CD4-positive, alpha-beta T cell (primary cell): ENCODE data around the gene ZNF268. TPM values are rescaled to one million over a fixed set of nuclear protein-coding genes. Genes with fewer than 3 reads are reported as not detected.

Experiments used
- ATAC-seq: fragments of 200-7000 bp; cut with Tn5 transposase; one replicate; pipeline ENCODE4 v1.10.0; 2022; ENCODE audit warnings: mild to moderate bottlenecking; ENCODE audit not compliant: poor library complexity
- CTCF ChIA-PET: fragments of 350-600 bp; sonication (Branson Sonifier 250); formaldehyde crosslinking; loops from one replicate; lab custom pipeline; 2021; ENCODE audit warnings: antibody characterized with exemption, inconsistent platforms; lab: Charles Lee
- POLR2A ChIA-PET: fragments of 350-600 bp; sonication (Branson Sonifier 250); formaldehyde crosslinking; loops from one replicate; lab custom pipeline; 2021; ENCODE audit warnings: antibody characterized with exemption, inconsistent platforms; lab: Charles Lee
- DNase-seq, 14 experiments: peaks; one replicate each; pipeline ENCODE4 v3.0.0-alpha.2; 2013 to 2020; ENCODE audit warnings: mixed read lengths in 2 of 14
- H3K27ac ChIP-seq, 2 donors: one replicate each; pipeline versions ENCODE4 v1.5.1 to v1.7.0; 2013; ENCODE audit warnings: low read length in 2 of 2, low read depth in 1 of 2, mild to moderate bottlenecking in 1 of 2
- H3K27me3 ChIP-seq, 2 experiments: 1 replicate in 1 of 2; 2 replicates in 1 of 2; pipeline versions ENCODE4 v1.6.1 to v1.7.0; 2013; ENCODE audit warnings: low read length in 2 of 2, control low read depth in 1 of 2, mild to moderate bottlenecking in 1 of 2, moderate library complexity in 1 of 2; ENCODE audit not compliant: insufficient read depth in 2 of 2, control insufficient read depth in 1 of 2
- H3K36me3 ChIP-seq: one replicate; pipeline ENCODE4 v1.6.1; 2013; ENCODE audit warnings: low read length, control low read depth; ENCODE audit not compliant: insufficient read depth
- H3K4me1 ChIP-seq: one replicate; pipeline ENCODE4 v1.6.1; 2013; ENCODE audit warnings: low read length, control low read depth; ENCODE audit not compliant: insufficient read depth
- H3K4me3 ChIP-seq: one replicate; pipeline ENCODE4 v1.5.1; 2013; ENCODE audit warnings: mild to moderate bottlenecking, low read length, moderate library complexity
- H3K9me3 ChIP-seq, 2 experiments: 1 replicate in 1 of 2; 2 replicates in 1 of 2; pipeline versions ENCODE4 v1.6.1 to v1.7.0; 2013; ENCODE audit warnings: low read length in 2 of 2, mild to moderate bottlenecking in 2 of 2, control low read depth in 1 of 2, moderate library complexity in 1 of 2; ENCODE audit not compliant: control insufficient read depth in 1 of 2, insufficient read depth in 1 of 2
- H3K27ac Mint-ChIP-seq: one replicate; pipeline ENCODE4 v1.8.0; 2020; ENCODE audit warnings: mixed read lengths
- H3K27me3 Mint-ChIP-seq: one replicate; pipeline ENCODE4 v1.8.0; 2021; ENCODE audit warnings: mixed read lengths
- H3K36me3 Mint-ChIP-seq: one replicate; pipeline ENCODE4 v1.8.0; 2021; ENCODE audit warnings: low read depth, mixed read lengths
- H3K4me1 Mint-ChIP-seq: one replicate; pipeline ENCODE4 v1.8.0; 2021; ENCODE audit warnings: low read depth, mixed read lengths
- H3K4me3 Mint-ChIP-seq: one replicate; pipeline ENCODE4 v1.8.0; 2020; ENCODE audit warnings: mild to moderate bottlenecking, mixed read lengths
- H3K9me3 Mint-ChIP-seq: one replicate; pipeline ENCODE4 v1.8.0; 2020; ENCODE audit warnings: mixed read lengths
- intact Hi-C, 2 experiments: fragments of 100-400 bp; cut with DNase I in 1 of 2; cut with micrococcal nuclease in 1 of 2; formaldehyde crosslinking; loops; one replicate each; pipeline versions ENCODE4 v1.15.1 to v1.9.0; 2023 to 2025; cut with DNase I, micrococcal nuclease
- total RNA-seq, 174 experiments: library from RNA in 2 of 174; stranded (reverse) in 2 of 174; gene quantifications; one replicate each; pipeline ENCODE4 v1.2.3 and lab custom pipeline; 2021 to 2026
- TF ChIP-seq, protein P1 (sequence below): fragments of 200-600 bp; IDR thresholded peaks from one replicate; pipeline ENCODE4 v1.8.0; 2022; ENCODE audit warnings: antibody characterized with exemption, mild to moderate bottlenecking

Gene ZNF268
- total RNA-seq, 2 experiments from 2014 or later = 15.1 to 17.6 TPM

DNA sequence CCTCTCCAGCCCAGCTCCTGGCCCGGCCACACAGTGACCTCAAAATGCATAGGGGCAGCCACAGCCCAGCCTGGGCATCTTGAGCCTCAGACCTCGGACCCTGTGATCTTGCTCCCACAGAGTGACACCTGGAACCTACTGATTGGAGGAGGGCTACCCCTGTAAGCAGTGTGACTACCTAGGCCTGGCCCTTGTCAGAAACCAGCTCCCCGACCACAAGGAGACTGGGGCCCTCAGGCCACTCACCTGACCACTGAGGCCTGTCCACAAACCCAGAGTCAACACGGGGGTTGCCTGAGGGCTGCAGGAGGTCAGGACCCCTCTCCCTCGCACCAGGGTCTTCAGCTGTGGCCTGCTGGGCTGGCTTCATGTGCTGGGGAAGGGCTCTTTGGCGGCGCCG, 45.4 kb downstream of the ZNF268 start:
- Mint-ChIP-seq H3K27me3 (no peaks in the 10 kb centered on the region), H3K4me1 (no peaks in the 10 kb centered on the region), H3K4me3 (no peak overlapping the region), H3K27ac (no peak overlapping the region), H3K36me3 (peaks cover 4% of the 10 kb centered on the region), H3K9me3 (peaks cover 5% of the 10 kb centered on the region)
- ChIA-PET CTCF (no interaction called here), POLR2A (no interaction called here)
- DNase-seq (no peak), ATAC-seq (no peak)
- Histone ChIP-seq H3K27ac (no peak overlapping the region), H3K36me3 (no peaks in the 10 kb centered on the region), H3K27me3 (no peaks in the 10 kb centered on the region), H3K4me3 (no peak overlapping the region), H3K9me3 (peaks cover 11 to 78% of the 10 kb centered on the region in 2 experiments), H3K4me1 (no peaks in the 10 kb centered on the region)
- intact Hi-C loops = no loop called here
- TF ChIP-seq, protein P1, sequence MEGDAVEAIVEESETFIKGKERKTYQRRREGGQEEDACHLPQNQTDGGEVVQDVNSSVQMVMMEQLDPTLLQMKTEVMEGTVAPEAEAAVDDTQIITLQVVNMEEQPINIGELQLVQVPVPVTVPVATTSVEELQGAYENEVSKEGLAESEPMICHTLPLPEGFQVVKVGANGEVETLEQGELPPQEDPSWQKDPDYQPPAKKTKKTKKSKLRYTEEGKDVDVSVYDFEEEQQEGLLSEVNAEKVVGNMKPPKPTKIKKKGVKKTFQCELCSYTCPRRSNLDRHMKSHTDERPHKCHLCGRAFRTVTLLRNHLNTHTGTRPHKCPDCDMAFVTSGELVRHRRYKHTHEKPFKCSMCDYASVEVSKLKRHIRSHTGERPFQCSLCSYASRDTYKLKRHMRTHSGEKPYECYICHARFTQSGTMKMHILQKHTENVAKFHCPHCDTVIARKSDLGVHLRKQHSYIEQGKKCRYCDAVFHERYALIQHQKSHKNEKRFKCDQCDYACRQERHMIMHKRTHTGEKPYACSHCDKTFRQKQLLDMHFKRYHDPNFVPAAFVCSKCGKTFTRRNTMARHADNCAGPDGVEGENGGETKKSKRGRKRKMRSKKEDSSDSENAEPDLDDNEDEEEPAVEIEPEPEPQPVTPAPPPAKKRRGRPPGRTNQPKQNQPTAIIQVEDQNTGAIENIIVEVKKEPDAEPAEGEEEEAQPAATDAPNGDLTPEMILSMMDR = no peak

DNA sequence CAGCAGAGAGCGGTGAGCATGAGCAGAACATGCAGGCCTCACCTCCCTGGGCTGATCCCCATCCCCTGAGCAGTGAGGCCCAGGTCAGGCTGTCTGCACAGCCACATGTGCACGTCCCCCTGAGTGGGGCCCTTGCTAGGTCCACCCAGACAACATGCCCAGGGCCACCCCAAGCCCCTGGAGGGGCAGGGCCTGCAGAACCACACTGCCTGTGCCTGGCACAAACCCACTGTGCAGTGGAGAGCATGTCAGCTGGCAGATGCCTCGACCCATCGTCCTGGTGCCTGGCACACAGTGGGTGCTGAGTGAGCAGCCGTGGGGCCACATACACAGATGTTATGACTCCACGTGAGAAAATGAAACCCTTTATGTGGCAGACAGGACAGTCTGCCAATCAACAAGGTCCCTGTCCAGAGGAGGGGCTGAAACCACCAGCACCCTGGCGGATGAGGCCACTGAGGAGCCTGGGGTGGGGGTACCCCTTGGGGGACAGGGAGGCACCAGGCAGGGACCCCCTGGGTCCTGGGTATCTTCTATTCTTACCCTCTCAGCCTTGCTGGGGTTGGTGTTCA, 46.1 kb downstream of the ZNF268 start:
- DNase-seq (no peak), ATAC-seq (no peak)
- Histone ChIP-seq H3K36me3 (no peaks in the 10 kb centered on the region), H3K4me1 (no peaks in the 10 kb centered on the region), H3K27me3 (no peaks in the 10 kb centered on the region), H3K27ac (no peak overlapping the region), H3K4me3 (no peak overlapping the region), H3K9me3 (peaks cover 5 to 78% of the 10 kb centered on the region in 2 experiments)
- no peaks in the 10 kb centered on the region for H3K27me3 Mint-ChIP-seq
- no peaks in the 10 kb centered on the region for H3K4me1 Mint-ChIP-seq
- no peak overlapping the region for H3K4me3 Mint-ChIP-seq
- no peaks in the 10 kb centered on the region for H3K36me3 Mint-ChIP-seq
- CTCF ChIA-PET = no interaction called here
- peaks cover 5% of the 10 kb centered on the region for H3K9me3 Mint-ChIP-seq
- POLR2A ChIA-PET = interaction anchor here (0.6 kb wide), 1 partner anchor 17 kb away, joined by 5 read pairs; no protein-coding TSS in a partner anchor
- intact Hi-C loops = no loop called here
- TF ChIP-seq, protein P1 = no peak
- no peak overlapping the region for H3K27ac Mint-ChIP-seq

DNA sequence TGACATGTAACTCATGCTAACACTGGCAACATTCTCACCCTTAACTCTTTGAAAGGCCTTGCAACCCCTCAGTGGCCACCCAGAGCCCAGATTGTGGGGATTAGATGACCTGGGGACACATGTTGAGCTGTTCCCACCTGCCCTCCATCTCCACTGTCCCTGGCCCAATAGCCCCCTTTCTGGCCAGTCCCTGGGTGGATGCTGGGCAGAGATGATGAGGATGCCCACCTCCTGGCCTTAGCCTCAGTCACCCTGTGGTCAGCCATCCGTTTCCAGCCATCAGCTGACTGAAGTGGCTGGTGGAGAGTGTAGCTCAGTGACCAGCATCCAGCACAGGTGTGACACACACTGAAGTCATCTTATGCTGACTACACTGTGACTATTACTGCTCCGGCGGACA, 49.7 kb downstream of the ZNF268 start:
- Histone ChIP-seq H3K36me3 (no peaks in the 10 kb centered on the region), H3K4me1 (no peaks in the 10 kb centered on the region), H3K4me3 (no peak overlapping the region), H3K9me3 (peaks cover 0 to 78% of the 10 kb centered on the region in 2 experiments), H3K27me3 (no peaks in the 10 kb centered on the region), H3K27ac (no peak overlapping the region)
- TF ChIP-seq, protein P1 = no peak
- H3K4me3 Mint-ChIP-seq = no peak overlapping the region
- H3K36me3 Mint-ChIP-seq = no peaks in the 10 kb centered on the region
- POLR2A ChIA-PET = no interaction called here
- CTCF ChIA-PET = no interaction called here
- DNase-seq = no peak
- intact Hi-C loops = no loop called here
- ATAC-seq = no peak
- no peaks in the 10 kb centered on the region for H3K27me3 Mint-ChIP-seq
- no peaks in the 10 kb centered on the region for H3K9me3 Mint-ChIP-seq
- no peaks in the 10 kb centered on the region for H3K4me1 Mint-ChIP-seq
- H3K27ac Mint-ChIP-seq = no peak overlapping the region
